NCI-H1436 (cell line): Measurements from ENCODE around the gene PSG7.
"Not testable (repeated sequence)": the region's sequence is repeated elsewhere in the genome, so short reads cannot be mapped to it uniquely, and the experiment has no call there.

Experiments
- DNase-seq: peaks from one replicate; lab custom pipeline; 2025; lab: John Stamatoyannopoulos, UW

The PSG7 gene

DNA sequence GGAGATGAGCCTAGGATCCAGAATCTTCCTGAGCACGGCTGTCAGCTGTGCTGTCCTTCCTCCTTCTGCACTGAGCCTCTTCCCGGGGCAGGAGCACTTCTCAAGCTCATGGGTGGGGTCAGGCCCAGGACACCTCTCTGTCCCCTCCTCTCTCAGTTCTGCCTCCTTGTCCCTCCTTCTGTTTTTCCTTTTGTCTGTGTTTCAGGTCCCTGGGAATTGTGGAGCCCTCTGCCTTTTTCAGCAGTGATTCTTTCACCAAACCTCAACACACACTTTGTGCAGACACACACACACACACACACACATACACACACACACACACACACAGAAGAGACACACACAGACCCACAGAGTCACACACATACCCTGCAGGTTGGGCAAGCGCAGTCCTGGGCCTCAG lies at the start of gene PSG7:
PSG7 (minus strand) TSS at position 101 of the 400 bp plus-strand sequence. CDS start 131 bp downstream, outside the sequence.
- DNase-seq: not testable (repeated sequence)

DNA sequence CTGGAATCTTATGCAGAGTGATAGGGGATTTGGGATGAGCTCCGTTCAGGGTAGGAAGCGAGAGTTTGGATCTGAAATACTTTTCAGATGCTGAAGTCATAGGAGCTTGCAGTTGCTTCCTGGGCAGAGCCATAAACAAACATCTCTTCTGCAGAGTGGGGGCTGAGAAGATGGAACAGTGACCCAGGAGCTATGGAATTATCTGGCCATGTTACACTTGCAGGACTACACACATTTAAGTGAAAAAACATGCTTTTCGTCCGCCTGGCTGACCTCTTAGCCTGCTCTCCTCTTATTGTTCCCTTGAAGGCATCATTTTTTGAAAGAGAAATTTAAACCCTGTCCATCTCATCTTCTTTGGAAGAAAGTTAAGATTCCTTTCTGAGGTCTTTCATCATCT lies 48.6 kb upstream of the PSG7 start:
- no peak for DNase-seq

DNA sequence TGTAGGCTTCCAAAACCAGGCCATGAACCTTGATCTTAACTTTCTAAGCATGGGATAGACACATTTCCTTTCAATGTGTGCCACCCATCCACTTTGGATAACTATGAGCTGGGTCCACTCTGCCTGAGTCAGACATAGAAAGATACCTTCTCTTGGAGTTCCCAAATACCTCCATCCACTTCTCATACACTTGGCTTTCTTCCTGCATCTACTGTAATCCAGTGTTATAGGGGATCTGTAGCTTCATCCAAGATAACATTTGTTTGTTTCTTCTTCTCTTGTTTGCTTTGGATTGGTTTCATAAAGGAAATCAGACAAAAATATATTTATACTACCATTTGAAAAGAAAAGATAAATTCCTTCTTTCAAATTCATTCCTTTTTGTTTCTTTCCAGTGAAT lies 45.1 kb upstream of the PSG7 start:
- DNase-seq: not testable (repeated sequence)

DNA sequence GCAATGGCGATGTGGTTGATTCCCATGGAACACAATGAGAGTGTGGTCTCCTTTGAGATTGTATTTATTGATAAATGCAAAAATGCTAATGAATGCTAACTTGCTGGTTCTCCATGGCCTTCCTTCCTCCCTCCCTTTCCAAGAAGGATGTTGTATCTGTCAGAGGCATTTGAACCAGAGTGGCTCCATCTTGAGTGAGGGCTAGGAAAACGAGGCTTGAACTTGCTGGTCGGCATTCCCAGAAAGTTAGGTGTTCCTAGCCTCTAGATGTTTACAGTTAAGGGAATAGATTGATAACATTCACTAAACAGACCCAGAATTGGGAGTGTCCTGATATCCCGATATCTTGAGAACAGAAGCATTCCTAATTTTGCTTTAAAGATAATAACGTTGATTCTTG lies 34.4 kb upstream of the PSG7 start:
- DNase-seq: not testable (repeated sequence)

DNA sequence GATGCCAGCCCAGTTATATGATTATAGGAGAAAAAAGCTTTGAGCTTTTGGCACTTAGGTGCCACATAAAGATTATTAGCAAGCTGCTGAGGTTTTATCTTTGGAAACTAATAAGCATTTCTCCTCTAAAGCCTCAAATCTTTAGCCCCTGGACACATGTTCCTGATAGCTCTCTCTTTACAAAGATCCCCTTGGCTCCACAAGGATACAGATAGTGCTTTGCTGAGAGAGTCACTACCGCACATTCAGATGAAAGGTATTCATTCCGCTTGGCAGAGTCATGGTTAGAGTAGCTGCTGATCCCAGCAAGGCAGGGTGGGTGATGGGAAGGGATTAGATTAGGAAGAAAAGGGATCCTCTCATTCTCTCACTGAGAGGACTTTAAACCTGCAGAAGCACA lies 28.2 kb upstream of the PSG7 start:
- DNase-seq: no peak

DNA sequence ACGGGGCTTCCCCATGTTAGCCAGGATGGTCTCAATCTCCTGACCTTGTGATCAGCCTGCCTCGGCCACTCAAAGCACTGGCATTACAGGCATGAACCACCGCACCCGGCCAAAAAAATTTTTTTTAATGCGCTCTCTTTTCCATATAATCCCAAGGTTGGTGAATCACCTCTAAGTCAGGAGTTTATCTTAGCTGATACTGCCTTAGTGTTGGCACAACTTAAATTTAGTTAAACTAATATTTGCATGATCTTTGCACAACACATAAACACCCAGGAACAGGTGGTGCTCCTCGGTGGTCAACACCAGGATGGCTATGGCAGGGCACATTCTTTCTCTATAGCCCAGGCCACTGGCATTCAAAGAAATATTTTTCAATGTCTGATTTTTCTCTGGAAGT lies 24.1 kb upstream of the PSG7 start:
- no peak for DNase-seq

GRCh38 chr19:42952126-42952525 lies 15.1 kb upstream of the PSG7 start:
- DNase-seq: not testable (repeated sequence)

- DNase-seq: not testable (repeated sequence)
Observed at GRCh38 chr19:42951476-42951875, 14.5 kb upstream of the PSG7 start.

DNA sequence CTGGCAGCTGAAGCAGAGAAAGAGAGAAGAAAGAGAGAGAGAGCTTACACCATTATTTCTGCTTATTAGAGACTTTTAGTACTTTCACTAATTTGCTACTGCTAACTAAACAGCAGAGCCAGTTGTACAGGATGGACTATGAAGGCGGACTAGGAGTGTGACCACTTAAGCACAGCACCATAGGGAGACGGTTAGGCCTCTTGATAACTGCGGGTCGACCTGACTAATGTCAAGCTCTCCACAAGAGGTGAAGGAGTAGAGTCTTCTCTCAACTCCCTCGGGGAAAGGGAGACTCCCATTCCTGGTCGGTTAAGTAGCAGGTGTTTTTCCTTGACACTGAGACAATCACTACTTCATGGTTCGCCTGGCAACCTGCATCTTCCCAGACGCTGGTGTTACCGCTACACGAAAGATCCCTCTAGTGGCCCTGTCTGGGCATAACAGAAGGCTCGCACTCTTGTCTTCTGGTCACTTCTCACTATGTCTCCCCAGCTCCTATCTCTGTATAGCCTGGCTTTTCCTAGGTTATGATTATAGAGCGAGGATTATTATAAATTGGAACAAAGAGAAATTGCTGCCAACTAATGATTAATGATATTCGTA lies 5.3 kb upstream of the PSG7 start:
- DNase-seq: no peak

GRCh38 chr19:42934726-42935125 lies 2.3 kb downstream of the PSG7 start:
- DNase-seq: not testable (repeated sequence)

GRCh38 chr19:42934183-42934582 lies 2.8 kb downstream of the PSG7 start:
- not testable (repeated sequence) for DNase-seq

GRCh38 chr19:42933412-42933811 lies 3.6 kb downstream of the PSG7 start:
- DNase-seq: not testable (repeated sequence)

DNA sequence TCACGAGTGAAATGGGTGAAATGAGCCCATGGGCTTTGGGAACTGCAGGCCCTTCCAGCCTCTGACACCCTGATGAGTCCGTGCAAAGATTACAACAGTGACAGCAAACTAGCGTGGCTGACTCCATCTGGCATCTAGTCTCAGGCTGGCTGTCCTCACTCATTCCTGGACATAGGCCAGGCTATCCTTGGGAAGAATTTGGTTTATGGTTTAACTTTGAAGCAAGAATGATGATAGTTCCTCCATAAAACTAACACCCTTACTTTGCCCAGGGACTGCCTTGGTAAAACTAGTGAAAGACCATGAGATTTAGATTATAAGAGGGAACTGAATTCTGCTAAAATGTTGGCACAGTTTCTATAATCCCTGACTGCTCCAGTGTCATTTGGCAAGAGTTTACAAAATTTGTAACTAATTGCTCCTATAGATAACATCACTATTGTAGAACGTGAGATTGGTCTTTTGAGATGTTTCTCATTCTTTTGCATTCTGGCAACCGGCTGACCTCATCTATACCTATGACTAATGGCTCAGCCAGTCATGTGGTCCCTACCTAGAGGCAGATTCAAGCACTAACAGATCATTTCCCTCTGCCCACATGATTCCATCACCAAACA lies 4.4 kb downstream of the PSG7 start:
- not testable (repeated sequence) for DNase-seq

DNA sequence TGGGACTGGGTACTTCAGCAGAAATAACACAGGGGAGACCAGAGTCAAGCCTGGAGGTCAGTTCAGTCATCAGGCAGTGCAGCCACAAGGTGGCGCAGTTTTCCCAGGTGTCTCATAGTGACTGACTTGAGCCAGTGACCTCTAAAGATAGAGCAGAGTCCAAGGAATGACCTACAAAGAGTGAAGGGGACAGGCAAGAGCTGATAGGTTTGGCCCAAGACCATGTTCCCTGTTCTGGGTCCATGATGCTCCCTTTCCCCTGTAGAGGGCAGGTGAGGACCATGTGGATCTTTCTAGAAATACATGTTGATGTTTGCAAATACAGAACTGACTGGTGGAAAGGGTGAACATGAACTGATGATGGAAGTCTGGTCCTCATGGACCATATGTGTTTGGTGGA lies 6.8 kb downstream of the PSG7 start:
- not testable (repeated sequence) for DNase-seq

- DNase-seq: no peak
Observed at GRCh38 chr19:42928896-42929295, 8.1 kb downstream of the PSG7 start.

DNA sequence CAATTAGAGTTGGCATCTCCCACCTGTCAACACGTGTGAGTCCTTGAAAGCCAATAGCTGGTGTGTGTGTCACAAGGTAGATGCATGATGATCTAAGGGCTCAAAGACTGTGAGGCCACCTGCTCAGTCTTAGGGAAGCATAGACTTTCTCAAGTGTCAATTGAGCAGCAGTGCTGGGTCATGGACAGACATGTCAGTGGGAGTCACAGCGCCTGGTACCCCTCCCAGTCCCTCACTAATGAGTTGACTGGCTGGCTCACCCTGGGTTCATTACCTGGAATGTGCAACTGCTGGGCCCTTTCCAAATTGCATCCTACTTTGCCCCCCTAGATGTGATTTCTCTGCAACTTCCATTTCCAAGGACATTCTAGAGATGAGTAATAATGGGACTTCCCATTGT lies 10.2 kb downstream of the PSG7 start:
- DNase-seq: no peak

GRCh38 chr19:42923106-42923505 lies 13.9 kb downstream of the PSG7 start:
- not testable (repeated sequence) for DNase-seq

- DNase-seq: not testable (repeated sequence)
Observed at GRCh38 chr19:42920971-42921370, 16.0 kb downstream of the PSG7 start.

DNA sequence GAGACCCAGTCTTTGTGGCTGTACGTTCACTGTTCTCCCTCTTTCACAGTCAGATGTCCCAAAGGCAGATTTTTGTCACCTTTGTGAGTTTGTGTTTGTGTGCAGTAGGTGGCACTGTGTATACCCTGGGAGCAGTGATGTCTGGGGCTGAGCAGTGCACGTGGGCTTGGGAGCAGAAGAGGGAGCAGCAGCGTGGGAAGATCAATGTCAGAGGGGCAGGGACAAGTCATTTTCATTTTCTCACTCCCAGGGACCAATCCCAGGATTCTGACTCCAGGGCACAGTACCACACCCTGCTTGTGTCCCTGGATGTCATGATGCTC lies 17.3 kb downstream of the PSG7 start:
- DNase-seq: no peak

DNA sequence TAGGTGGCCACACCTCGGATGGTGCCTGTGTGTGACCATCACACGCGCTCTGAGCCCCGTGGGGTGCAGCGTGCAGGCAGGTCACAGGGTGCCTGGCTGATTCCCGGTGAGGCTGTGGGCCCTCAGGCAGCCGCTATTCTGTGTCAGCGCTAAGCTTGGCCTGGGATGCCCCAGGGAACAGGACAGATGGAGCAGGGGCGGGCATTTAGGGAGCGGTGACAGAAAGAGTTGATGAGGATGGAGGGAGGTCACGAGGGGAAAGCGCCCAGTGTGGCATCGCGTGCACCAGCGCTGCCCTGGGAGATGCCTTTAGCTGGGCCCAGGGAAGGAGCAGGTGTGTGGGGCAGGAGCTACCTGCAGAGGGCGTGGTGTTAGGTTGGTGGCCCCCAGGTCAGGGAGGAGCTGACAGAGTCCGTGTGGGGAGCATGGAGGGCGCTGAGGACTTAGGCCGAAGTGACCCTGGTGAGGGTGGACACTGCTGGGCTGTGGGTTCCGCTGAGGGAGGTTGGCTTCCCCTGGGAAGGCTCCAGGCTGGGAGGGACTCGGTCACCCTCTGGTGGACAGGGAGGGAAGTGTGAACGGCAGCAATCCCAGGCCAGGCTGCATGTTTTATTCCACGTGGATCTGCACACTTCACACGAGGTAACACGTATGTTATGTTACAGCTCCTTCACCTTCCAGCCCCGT lies 17.8 kb downstream of the PSG7 start:
- DNase-seq: not testable (repeated sequence)

- not testable (repeated sequence) for DNase-seq
Observed at GRCh38 chr19:42918377-42919069, 18.5 kb downstream of the PSG7 start.

GRCh38 chr19:42917634-42918033 lies 19.4 kb downstream of the PSG7 start, which contains the start of gene PSG6:
Gene PSG6, minus strand, starts transcription at chr19:42917894. Its CDS starts 102 bp downstream, at chr19:42917792.
- not testable (repeated sequence) for DNase-seq

GRCh38 chr19:42916931-42917330 lies 20.1 kb downstream of the PSG7 start:
- DNase-seq: not testable (repeated sequence)
